GM12891 (cell line): Measurements from ENCODE around the gene TM7SF3.

Experiments used
- PAX5 ChIP-seq: IDR thresholded peaks from 2 replicates; pipeline ENCODE4 v1.6.1; 2011; ENCODE audit warnings: low read length, moderate library complexity, mild to moderate bottlenecking; ENCODE audit not compliant: insufficient read depth, severe bottlenecking
- POLR2A ChIP-seq: IDR thresholded peaks from 2 replicates; pipeline ENCODE4 v1.6.1; 2011; ENCODE audit warnings: low read depth, low read length, control low read depth
- POLR2AphosphoS5 ChIP-seq: IDR thresholded peaks from 2 replicates; pipeline ENCODE4 v1.6.1; 2011; ENCODE audit warnings: low read depth, low read length, control low read depth
- POU2F2 ChIP-seq: IDR thresholded peaks from 2 replicates; pipeline ENCODE4 v1.6.1; 2011; ENCODE audit warnings: low read depth, mild to moderate bottlenecking, control low read depth, low read length, moderate library complexity
- SPI1 ChIP-seq: IDR thresholded peaks from 2 replicates; pipeline ENCODE4 v1.6.1; 2011; ENCODE audit warnings: low read depth, low read length, control low read depth

GRCh38 chr12:27013611-27014084, 536 bp downstream of the TM7SF3 start:
- TF ChIP-seq POU2F2 (no peak), POLR2AphosphoS5 (no peak), POLR2A (no peak), SPI1 (no peak), PAX5 (no peak)
